Activated CD8-positive, alpha-beta memory T cell treated with anti-CD3 and anti-CD28 coated beads, Interleukin-2, amount 50 U/mL, for 24 hours (primary cell): ENCODE measurements around the gene LIPG.
"Not testable (repeated sequence)": the region's sequence is repeated elsewhere in the genome, so short reads cannot be mapped to it uniquely, and the experiment has no call there.

ENCODE experiments used
- DNase-seq: peaks from one replicate; pipeline ENCODE4 v3.0.0-alpha.2; 2020; ENCODE audit errors: extremely low read depth

LIPG gene

GRCh38 chr18:49546719-49547273 is 15.1 kb upstream of the LIPG start:
- DNase-seq = no peak

DNA sequence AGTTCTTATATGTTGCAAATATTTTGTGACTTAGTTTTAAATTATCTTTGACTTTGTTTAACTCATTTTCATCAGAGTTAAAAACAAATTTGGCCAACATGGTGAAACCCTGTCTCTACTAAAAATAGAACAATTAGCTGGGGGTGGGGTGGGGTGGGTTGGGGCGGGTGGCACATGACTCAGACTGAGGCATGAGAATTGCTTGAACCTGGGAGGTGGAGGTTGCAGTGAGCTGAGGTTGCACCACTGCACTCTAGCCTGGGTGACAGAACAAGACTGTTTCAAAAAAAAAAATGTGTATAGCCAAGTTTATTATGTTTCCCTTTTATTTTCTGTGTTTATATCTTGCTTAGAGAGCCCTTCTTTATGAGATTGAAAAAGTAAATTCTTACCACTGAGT is 14.2 kb upstream of the LIPG start:
- no peak for DNase-seq

DNA sequence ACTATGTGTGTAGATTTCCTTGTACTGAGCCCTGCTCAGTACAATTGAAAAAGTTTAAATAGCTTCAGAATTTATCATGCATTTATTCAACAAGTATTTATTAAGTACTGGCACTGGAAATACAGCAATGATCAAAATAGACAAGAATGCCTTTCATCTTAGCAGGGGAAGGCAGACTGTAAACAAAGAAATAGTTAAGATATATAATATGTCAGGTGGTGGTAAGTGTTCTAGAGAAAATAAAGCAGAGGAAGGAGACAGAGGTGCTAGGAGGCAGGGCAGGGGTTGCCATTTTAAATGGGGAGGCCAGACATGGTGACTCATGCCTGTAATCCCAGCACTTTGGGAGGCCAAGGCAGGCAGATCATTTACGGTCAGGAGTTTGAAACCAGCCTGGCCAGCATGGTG is 13.6 kb upstream of the LIPG start:
- DNase-seq = no peak

DNA sequence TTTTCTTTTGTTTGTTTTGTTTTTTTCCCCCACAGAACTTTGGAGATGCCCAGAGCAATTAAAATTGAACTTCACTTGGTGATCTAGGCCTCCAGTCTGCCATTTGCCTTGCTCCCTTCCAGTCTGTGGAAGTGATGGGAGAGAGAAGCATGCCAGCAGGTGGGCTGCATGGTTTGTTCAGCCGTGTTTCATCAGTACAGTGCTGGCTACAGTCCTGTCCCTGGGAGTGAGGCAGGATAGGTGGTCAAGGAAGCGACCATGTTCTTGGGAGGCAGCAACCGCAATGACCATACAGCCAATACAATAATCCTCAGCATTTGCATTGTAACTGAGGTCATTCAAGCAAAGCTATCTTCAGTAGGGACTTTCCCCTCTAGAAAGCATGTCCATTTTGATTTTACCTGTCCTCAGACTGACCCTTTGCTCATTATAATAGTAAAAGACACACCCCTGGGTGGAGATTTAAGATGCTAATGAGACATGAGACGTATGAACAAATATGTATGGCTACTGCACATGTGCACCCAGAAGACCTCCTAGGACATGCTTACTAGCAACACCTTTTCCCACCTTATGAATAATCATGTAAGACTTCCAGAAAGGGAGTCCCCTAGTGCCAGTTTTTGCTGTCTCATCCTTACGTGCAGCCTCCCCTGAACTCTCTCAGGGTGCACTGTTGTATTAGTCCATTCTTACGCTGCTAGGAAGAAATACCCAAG is 11.1 kb upstream of the LIPG start:
- DNase-seq = no peak

- DNase-seq = no peak
Measured at GRCh38 chr18:49553003-49553402, 8.9 kb upstream of the LIPG start.

DNA sequence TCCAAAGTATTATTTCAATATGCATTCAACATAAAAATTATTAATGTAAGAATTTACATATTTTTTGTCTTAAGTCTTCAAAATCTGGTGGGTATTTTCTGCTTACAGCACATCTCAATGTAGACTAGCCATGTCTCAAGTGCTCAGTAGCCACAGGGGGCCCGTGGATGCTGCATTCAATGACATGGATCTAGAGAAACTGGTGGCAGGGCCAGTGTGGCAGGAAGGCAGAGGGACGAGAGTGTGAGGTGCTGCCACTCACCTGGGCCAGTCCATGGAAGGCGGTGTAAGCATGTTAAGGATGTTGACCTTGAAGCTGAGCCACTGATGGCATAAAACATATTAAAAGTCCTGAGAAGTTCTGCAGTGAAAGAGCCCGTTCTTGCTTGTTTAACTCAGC is 6.2 kb upstream of the LIPG start:
- no peak for DNase-seq

DNA sequence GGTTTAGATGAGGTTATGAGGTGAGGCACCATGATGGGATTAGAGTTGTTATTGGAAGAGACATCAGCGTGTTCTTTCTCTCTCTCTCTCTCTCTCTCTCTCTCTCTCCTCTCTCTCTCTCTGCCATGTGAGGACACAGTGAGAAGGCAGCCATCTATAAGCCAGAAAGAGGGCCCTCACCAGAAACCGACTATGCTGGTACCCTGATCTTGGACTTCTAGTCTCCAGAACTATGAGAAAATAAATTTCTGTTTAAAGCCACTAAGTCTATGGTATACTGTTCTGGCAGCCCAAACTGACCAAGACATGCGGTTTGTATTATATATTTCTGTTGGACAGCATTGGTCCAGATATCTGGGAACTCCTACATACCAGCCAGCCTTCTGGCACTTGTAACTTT is 3.5 kb upstream of the LIPG start:
- no peak for DNase-seq

DNA sequence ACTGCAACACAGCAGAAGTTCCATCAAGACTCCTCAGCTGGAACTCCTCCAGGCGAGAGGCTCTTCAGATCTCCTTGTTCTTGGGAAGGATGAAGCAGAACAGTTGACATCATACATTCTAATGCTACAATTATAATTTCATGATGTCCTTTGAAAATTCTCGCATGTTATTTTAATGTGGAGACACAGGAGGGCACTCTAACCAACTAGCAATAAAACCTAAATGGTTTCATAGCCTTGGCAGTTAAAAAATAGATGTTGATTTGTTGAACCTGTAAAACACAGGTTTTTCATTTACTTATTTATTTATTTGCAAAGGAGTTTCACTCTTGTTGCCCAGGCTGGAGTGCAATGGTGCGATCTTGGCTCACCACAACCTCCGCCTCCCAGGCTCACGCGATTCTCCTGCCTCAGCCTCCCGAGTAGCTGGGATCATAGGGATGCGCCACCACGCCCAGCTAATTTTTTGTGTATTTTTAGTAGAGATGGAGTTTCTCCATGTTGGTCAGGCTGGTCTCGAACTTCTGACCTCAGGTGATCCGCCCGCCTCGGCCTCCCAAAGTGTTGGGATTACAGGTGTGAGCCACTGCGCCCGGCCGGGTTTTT is 2.4 kb upstream of the LIPG start:
- not testable (repeated sequence) for DNase-seq

- no peak for DNase-seq
Measured at GRCh38 chr18:49560277-49560623, 1.6 kb upstream of the LIPG start.

DNA sequence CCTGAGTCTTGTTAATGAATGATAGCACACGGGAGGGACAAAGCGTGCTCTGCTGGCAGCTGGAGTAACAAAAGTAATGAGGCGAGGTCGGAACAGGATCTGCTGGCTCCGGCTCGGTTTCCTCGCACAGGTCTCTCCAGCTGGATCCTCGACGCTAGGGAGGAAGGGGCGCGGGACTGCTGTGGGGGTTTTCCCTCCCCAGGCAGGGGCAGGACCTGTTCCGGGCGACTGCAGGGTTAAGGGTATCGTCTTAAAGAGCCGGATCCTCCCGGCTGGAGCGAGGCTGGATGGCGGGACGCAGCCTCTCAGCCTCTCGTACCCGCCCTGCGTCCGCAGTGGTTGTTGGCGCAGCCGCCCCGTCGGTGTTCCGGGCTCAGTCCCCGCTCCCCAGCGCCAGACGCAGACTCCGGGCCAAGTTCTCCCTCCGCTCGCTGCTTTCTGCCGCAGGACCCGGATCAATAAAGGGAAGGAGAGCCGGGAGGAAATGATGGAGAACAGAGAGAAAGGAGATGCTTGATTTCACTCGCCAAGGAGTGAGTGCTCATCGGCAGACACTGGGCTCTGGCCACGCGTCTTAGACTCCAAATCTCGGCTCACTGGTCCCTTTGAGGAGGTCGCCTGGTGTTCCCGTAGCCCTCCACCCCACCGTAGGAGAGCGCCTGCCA is 1.1 kb upstream of the LIPG start:
- no peak for DNase-seq

DNA sequence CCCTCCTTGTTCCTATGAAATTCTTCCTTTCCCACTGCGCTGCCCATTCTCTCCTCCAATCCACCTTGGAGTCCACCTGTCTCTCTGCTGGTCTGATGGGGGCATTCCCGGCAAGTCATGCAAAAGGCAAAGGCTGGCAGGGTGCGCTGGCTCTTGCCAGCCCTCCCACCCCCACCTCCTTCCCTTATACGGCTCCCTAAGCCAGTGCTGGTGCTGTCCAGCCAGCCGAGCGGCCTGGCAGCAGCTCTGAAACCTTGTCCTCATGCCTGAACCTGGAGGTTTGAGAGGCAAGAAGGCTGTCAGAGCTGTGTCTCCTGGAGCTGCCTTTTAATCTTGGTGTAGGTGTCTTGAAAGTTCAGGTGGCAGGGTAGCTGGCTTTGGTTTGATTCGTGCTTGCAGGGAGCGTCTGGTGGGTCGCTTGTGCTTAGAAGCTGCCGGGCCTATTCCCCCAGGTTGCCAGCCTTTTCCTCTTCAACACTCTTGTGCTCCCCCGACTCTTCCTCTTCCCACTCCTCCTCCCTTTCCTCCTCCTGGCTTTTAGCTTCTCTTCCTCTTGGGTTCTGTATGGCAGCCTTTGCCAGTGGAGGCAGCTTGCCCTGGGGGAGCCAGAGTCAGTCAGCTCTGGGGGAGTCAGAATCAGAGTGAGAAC is 748 bp downstream of the LIPG start:
- no peak for DNase-seq

DNA sequence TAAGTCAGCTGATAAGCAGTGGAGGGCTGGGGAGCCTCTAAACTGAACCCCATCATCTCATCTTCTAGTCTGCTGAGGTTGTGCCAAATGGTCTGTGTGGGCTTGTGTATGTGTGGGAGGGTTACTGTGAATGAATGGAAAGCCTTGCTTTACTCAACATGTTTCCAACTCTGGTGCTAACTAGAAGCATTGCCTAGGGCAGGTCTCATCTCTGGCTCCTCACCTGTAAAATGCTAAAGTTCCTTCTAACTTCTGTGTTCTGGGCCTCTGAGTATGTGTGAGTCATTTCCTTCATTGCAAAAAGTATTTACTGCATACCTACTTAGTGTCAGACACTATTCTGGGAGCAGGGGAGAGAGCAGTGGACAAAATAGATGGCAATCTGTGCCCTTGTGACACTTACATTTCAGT is 1.3 kb downstream of the LIPG start:
- no peak for DNase-seq

DNA sequence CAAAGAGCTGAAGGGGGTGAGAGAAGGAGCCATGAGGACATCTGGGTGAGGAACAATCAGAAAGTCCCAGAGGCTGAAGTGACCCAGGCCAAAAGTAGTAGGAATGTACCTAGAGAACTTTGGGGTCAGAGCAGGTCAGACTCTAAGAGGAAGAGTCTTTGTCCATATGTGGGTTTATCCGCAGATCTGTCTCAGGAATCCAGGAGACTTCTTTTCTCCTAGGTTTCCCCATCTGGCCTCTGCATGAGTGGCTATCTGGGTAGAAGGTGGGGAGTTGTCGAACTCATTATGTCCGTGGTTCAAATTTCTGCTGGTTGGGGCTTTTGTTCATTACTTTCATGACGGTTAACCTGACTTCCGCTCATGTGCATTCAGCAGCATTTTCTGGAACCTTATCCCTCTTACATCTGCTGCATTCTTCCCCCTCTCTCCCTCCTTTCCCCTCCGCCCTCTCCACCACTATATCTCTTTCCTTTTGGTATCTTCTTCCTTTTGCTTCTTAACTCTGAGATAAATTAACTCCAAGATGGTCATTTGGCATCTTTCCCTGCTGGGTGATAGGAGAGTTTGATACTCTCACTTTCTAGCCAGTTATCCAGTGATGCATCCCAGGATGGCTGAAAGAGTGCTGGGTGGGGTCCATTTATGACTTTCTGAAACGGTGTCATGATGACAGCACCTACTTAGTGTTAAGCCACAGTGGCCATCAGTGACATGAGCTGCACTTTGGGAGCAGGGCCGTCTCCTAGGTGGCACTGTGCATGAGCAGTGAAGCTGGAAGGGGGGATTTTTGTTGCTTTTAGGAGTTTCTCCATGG is 2.1 kb downstream of the LIPG start:
- no peak for DNase-seq

- DNase-seq = no peak
Measured at GRCh38 chr18:49564518-49564834, 2.6 kb downstream of the LIPG start.

GRCh38 chr18:49565101-49565500 is 3.2 kb downstream of the LIPG start:
- no peak for DNase-seq

DNA sequence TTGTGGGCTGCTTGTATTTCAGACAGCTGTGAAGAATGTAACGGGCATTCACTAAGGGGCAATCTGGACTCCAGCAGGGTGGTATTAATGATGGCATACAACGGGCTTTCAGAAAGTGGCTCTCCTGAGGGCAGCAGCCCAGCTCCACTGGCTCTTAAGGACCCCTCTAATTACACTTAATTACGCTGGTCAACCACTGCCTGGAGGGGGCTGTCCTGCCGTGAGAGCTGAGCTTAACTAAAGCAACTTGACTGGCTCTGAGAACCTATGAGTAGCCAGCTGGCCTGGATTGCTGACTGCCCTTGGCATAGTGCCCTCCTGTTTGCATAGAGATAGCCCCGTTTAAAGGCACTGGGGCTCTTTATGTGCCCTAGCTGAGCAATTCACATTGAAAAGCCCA is 3.8 kb downstream of the LIPG start:
- DNase-seq = no peak

GRCh38 chr18:49566217-49566770 is 4.4 kb downstream of the LIPG start:
- DNase-seq = no peak

DNA sequence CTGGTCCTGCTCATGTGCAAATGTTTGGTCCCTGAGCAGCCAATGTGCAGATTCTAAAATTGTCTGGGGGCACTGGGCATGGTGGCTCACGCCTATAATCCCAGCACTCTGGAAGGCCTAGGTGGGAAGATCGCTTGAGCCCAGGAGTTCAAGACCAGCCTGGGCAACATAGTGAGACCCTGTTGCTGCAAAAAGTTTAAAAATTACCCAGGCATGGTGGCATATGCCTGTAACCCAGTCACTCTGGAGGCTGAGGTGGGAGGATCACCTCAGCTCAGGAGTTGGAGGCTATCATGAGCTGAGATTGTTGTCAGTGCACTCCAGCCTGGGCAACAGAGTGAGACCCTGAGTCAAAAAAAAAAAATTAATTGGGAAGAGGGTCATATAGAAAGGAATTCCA is 5.1 kb downstream of the LIPG start:
- no peak for DNase-seq

GRCh38 chr18:49569724-49570123 is 7.9 kb downstream of the LIPG start:
- DNase-seq = no peak

- no peak for DNase-seq
Measured at GRCh38 chr18:49570836-49571235, 9.0 kb downstream of the LIPG start.

GRCh38 chr18:49572611-49573345 is 10.9 kb downstream of the LIPG start:
- DNase-seq = no peak
